ENCODE data around the gene GABRA1. TPM values are rescaled to one million over a fixed set of nuclear protein-coding genes. Genes with fewer than 3 reads are reported as not detected.

GABRA1 gene
- total RNA-seq, 1 donor from 2014 or later: not detected

DNA sequence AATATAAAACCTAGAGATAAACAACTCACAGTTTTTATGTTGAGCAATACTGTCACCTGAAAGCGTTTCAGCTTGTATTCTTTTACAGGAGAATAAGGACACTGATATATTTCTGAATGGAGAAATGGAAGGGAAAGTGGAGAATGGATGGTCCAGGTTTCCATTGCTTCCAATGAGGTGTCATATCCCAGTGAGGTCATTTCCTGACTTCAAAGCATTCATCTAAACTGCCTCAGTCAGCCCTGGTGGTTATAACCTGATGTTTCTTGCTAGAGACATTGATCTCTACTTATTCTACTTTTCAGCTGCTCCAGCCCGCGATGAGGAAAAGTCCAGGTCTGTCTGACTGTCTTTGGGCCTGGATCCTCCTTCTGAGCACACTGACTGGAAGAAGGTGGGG, 2.6 kb downstream of the GABRA1 start:
- H3K27me3 Mint-ChIP-seq (ENCODE audit: unreplicated experiment): peaks cover 5% of the 10 kb centered on the region
- peaks cover 3% of the 10 kb centered on the region for H3K4me1 Mint-ChIP-seq (ENCODE audit: low read depth, unreplicated experiment)
- no peaks in the 10 kb centered on the region for H3K9me3 Mint-ChIP-seq (ENCODE audit: unreplicated experiment)
- TF ChIP-seq, protein P1, sequence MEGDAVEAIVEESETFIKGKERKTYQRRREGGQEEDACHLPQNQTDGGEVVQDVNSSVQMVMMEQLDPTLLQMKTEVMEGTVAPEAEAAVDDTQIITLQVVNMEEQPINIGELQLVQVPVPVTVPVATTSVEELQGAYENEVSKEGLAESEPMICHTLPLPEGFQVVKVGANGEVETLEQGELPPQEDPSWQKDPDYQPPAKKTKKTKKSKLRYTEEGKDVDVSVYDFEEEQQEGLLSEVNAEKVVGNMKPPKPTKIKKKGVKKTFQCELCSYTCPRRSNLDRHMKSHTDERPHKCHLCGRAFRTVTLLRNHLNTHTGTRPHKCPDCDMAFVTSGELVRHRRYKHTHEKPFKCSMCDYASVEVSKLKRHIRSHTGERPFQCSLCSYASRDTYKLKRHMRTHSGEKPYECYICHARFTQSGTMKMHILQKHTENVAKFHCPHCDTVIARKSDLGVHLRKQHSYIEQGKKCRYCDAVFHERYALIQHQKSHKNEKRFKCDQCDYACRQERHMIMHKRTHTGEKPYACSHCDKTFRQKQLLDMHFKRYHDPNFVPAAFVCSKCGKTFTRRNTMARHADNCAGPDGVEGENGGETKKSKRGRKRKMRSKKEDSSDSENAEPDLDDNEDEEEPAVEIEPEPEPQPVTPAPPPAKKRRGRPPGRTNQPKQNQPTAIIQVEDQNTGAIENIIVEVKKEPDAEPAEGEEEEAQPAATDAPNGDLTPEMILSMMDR (IDR thresholded peaks at IDR 0.05; ENCODE audit: partially characterized antibody, unreplicated experiment): no peak
- DNase-seq: no peak
- H3K36me3 Mint-ChIP-seq (ENCODE audit: unreplicated experiment): no peaks in the 10 kb centered on the region
- no peak overlapping the region for H3K27ac Mint-ChIP-seq (ENCODE audit: unreplicated experiment)
- H3K4me3 Mint-ChIP-seq (ENCODE audit: unreplicated experiment): no peak overlapping the region

DNA sequence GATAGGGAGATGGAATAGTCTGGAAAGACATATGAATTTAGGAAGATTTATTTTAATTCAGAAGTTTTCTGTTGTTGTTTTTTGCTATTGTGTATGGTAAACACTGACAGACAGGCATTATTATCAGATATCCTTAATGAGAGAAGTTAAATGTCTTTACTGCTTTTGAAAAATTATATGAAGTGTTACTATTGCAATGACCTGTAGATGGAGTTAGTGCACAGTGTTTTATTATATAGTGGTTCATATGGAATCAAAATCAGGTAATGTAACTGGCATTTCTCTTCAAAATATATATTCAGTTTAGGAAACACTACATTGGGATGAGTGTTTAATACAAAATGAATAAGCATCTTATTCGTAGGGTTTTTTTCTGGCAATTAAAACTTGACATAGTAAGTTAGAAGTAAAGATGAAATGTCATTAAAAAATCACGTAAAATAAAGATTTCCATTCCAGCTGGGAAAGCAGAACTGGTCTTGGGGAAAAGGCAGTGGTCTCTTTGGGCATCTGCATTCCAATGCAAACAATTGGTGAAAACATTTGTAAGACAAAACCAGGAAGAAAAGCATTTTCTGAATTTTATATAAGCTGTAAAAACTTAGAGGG, 3.9 kb downstream of the GABRA1 start:
- H3K27me3 Mint-ChIP-seq (ENCODE audit: unreplicated experiment): peaks cover 5% of the 10 kb centered on the region

DNA sequence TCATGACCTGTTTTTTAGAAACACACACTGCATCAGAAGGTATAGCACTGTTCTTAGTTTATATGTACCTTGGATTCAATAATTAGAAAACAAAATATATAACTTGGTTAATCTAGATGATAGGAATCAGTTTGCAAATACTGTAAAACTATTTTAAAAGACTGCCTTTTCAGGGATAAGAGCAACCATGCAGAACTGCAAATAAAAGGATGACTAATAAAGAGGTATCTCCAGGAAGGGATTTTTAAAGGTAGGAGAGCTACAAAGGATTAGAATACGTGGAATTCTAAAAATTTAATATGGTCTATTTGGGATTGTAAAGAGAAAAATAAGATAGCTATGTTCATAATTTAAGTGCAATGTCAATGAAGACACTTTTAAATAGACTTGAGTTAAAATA, 9.4 kb downstream of the GABRA1 start:
- no peak for DNase-seq
- H3K4me1 Mint-ChIP-seq (ENCODE audit: low read depth, unreplicated experiment): no peaks in the 10 kb centered on the region

More for the DNA sequence above, 3.9 kb downstream of the GABRA1 start:
- no peak overlapping the region for H3K27ac Mint-ChIP-seq (ENCODE audit: unreplicated experiment)
- peaks cover 3% of the 10 kb centered on the region for H3K4me1 Mint-ChIP-seq (ENCODE audit: low read depth, unreplicated experiment)
- H3K9me3 Mint-ChIP-seq (ENCODE audit: unreplicated experiment): no peaks in the 10 kb centered on the region
- DNase-seq: no peak
- no peak overlapping the region for H3K4me3 Mint-ChIP-seq (ENCODE audit: unreplicated experiment)
- H3K36me3 Mint-ChIP-seq (ENCODE audit: unreplicated experiment): no peaks in the 10 kb centered on the region
- TF ChIP-seq, protein P1 (IDR thresholded peaks at IDR 0.05; ENCODE audit: partially characterized antibody, unreplicated experiment): peak; percentile 36

GRCh38 chr5:161863259-161863658, 15.3 kb downstream of the GABRA1 start:
- DNase-seq: no peak
- no peaks in the 10 kb centered on the region for H3K27me3 Mint-ChIP-seq (ENCODE audit: unreplicated experiment)
- no peaks in the 10 kb centered on the region for H3K36me3 Mint-ChIP-seq (ENCODE audit: unreplicated experiment)
- TF ChIP-seq, protein P1 (IDR thresholded peaks at IDR 0.05; ENCODE audit: partially characterized antibody, unreplicated experiment): no peak
- no peak overlapping the region for H3K27ac Mint-ChIP-seq (ENCODE audit: unreplicated experiment)
- H3K4me3 Mint-ChIP-seq (ENCODE audit: unreplicated experiment): no peak overlapping the region
- no peaks in the 10 kb centered on the region for H3K4me1 Mint-ChIP-seq (ENCODE audit: low read depth, unreplicated experiment)
- no peaks in the 10 kb centered on the region for H3K9me3 Mint-ChIP-seq (ENCODE audit: unreplicated experiment)

More for the DNA sequence above, 9.4 kb downstream of the GABRA1 start:
- H3K27me3 Mint-ChIP-seq (ENCODE audit: unreplicated experiment): no peaks in the 10 kb centered on the region
- TF ChIP-seq, protein P1 (IDR thresholded peaks at IDR 0.05; ENCODE audit: partially characterized antibody, unreplicated experiment): no peak
- H3K4me3 Mint-ChIP-seq (ENCODE audit: unreplicated experiment): no peak overlapping the region
- no peak overlapping the region for H3K27ac Mint-ChIP-seq (ENCODE audit: unreplicated experiment)
- H3K36me3 Mint-ChIP-seq (ENCODE audit: unreplicated experiment): no peaks in the 10 kb centered on the region
- H3K9me3 Mint-ChIP-seq (ENCODE audit: unreplicated experiment): no peaks in the 10 kb centered on the region

GRCh38 chr5:161863811-161864210, 15.9 kb downstream of the GABRA1 start:
- Mint-ChIP-seq H3K36me3 (ENCODE audit: unreplicated experiment) (no peaks in the 10 kb centered on the region), H3K4me3 (ENCODE audit: unreplicated experiment) (no peak overlapping the region), H3K27ac (ENCODE audit: unreplicated experiment) (no peak overlapping the region), H3K4me1 (ENCODE audit: low read depth, unreplicated experiment) (no peaks in the 10 kb centered on the region), H3K27me3 (ENCODE audit: unreplicated experiment) (no peaks in the 10 kb centered on the region), H3K9me3 (ENCODE audit: unreplicated experiment) (no peaks in the 10 kb centered on the region)
- TF ChIP-seq, protein P1 (IDR thresholded peaks at IDR 0.05; ENCODE audit: partially characterized antibody, unreplicated experiment): no peak
- no peak for DNase-seq

Measured in glutamatergic neuron (in vitro differentiated cells).